HepG2 (cell line): ENCODE results near the gene ACSS3. TPM values are rescaled to one million over a fixed set of nuclear protein-coding genes. Genes with fewer than 3 reads are reported as not detected.

Source experiments
- CENPT ChIP-seq: sonication (generic); formaldehyde crosslinking; IDR thresholded peaks from 2 replicates; pipeline ENCODE4 v1.8.0; 2022; ENCODE audit warnings: low read depth, mild to moderate bottlenecking, moderate library complexity, missing genetic modification reagents
- GLI4 ChIP-seq: sonication (generic); formaldehyde crosslinking; IDR thresholded peaks from 2 replicates; pipeline ENCODE4 v1.5.1; 2020; ENCODE audit warnings: missing genetic modification reagents, mild to moderate bottlenecking, moderate library complexity, borderline replicate concordance
- HNRNPL ChIP-seq: fragments of 200-400 bp; formaldehyde crosslinking; IDR thresholded peaks from 2 replicates; pipeline ENCODE4 v1.6.1; 2017; ENCODE audit warnings: mild to moderate bottlenecking, low read depth, low read length
- JUNB ChIP-seq: sonication (generic); formaldehyde crosslinking; IDR thresholded peaks from 2 replicates; pipeline ENCODE4 v1.8.0; 2022; ENCODE audit warnings: missing genetic modification reagents, mild to moderate bottlenecking, borderline replicate concordance
- MAFG ChIP-seq: sonication (generic); formaldehyde crosslinking; IDR thresholded peaks from 2 replicates; pipeline ENCODE4 v1.5.1; 2020; ENCODE audit warnings: mild to moderate bottlenecking, missing genetic modification reagents
- SALL2 ChIP-seq: sonication (generic); formaldehyde crosslinking; IDR thresholded peaks from 2 replicates; pipeline ENCODE4 v1.8.1; 2023; ENCODE audit warnings: mild to moderate bottlenecking, missing genetic modification reagents, inconsistent platforms
- SETDB1 ChIP-seq: sonication (generic); formaldehyde crosslinking; IDR thresholded peaks from 2 replicates; pipeline ENCODE4 v1.5.1; 2020; ENCODE audit warnings: missing genetic modification reagents, mild to moderate bottlenecking, borderline replicate concordance
- SP140L ChIP-seq: sonication (generic); formaldehyde crosslinking; IDR thresholded peaks from 2 replicates; pipeline ENCODE4 v1.4.0; 2020; ENCODE audit warnings: missing genetic modification reagents, borderline replicate concordance
- TP53 ChIP-seq: sonication (generic); formaldehyde crosslinking; conservative IDR thresholded peaks from 2 replicates; pipeline ENCODE4 v1.4.0; 2020; ENCODE audit warnings: missing genetic modification reagents
- XBP1 ChIP-seq: sonication (generic); formaldehyde crosslinking; IDR thresholded peaks from 2 replicates; pipeline ENCODE4 v1.5.0; 2020; ENCODE audit warnings: missing genetic modification reagents
- YEATS4 ChIP-seq: sonication (generic); formaldehyde crosslinking; IDR thresholded peaks from 2 replicates; pipeline ENCODE4 v1.4.0; 2020; ENCODE audit warnings: missing genetic modification reagents, borderline replicate concordance
- ZNF34 ChIP-seq: sonication (generic); formaldehyde crosslinking; IDR thresholded peaks from 2 replicates; pipeline ENCODE4 v1.4.0; 2020; ENCODE audit warnings: mild to moderate bottlenecking, missing genetic modification reagents, borderline replicate concordance
- ZNF7 ChIP-seq: IDR thresholded peaks from 2 replicates; pipeline ENCODE4 v1.6.1; 2016; ENCODE audit warnings: missing biosample characterization, missing genetic modification reagents
- ZNF816 ChIP-seq: sonication (generic); formaldehyde crosslinking; IDR thresholded peaks from 2 replicates; pipeline ENCODE4 v1.8.0; 2022; ENCODE audit warnings: missing genetic modification reagents, mild to moderate bottlenecking, borderline replicate concordance
- polyA plus RNA-seq, 8 experiments: library from polyadenylated mRNA; depleted of rRNA in 3 of 8; stranded (reverse) in 7 of 8; unstranded in 1 of 8; fragments of >200 nt; fragmentation: Illumina TruSeq in 4 of 8; extraction: Trizol in 4 of 8; gene quantifications; 2 replicates each; pipeline versions ENCODE4 v1.2.1 to v1.2.3, GENCODE V29; 2011 to 2016; ENCODE audit warnings: low read depth in 4 of 8, missing spikeins in 1 of 8, mixed read lengths in 1 of 8; ENCODE audit not compliant: insufficient read depth in 1 of 8
- total RNA-seq, 5 experiments: library from RNA; depleted of rRNA; stranded (reverse); fragments of >200 nt; fragmentation: Illumina TruSeq; extraction: Trizol; gene quantifications; 2 replicates each; pipeline ENCODE4 v1.2.3, GENCODE V29; 2016; ENCODE audit warnings: low read depth in 1 of 5
- TF ChIP-seq, protein P1 (sequence below): IDR thresholded peaks from 2 replicates; pipeline ENCODE4 v1.6.1; 2012; ENCODE audit warnings: inconsistent platforms
- TF ChIP-seq, protein P2 (sequence below): sonication (generic); formaldehyde crosslinking; IDR thresholded peaks from 2 replicates; pipeline ENCODE4; 2020; ENCODE audit warnings: missing genetic modification reagents, mild to moderate bottlenecking, borderline replicate concordance
- TF ChIP-seq, protein P3 (sequence below): sonication (generic); formaldehyde crosslinking; IDR thresholded peaks from 2 replicates; pipeline ENCODE4 v1.4.0; 2020; ENCODE audit warnings: missing genetic modification reagents, mild to moderate bottlenecking, borderline replicate concordance
- TF ChIP-seq, protein P4 (sequence below): sonication (generic); formaldehyde crosslinking; IDR thresholded peaks from 2 replicates; pipeline ENCODE4 v1.5.0; 2020; ENCODE audit warnings: missing genetic modification reagents
- TF ChIP-seq, protein P5 (sequence below): sonication (generic); formaldehyde crosslinking; IDR thresholded peaks from 2 replicates; pipeline ENCODE4 v1.4.0; 2020; ENCODE audit warnings: mild to moderate bottlenecking, low read depth, missing genetic modification reagents

Gene ACSS3
- total and polyA plus RNA-seq, 2 of the 13 experiments (the other 11 are each of a cell fraction or from before 2014, with no cell fraction given), result 79.5 to 86.3 TPM

DNA sequence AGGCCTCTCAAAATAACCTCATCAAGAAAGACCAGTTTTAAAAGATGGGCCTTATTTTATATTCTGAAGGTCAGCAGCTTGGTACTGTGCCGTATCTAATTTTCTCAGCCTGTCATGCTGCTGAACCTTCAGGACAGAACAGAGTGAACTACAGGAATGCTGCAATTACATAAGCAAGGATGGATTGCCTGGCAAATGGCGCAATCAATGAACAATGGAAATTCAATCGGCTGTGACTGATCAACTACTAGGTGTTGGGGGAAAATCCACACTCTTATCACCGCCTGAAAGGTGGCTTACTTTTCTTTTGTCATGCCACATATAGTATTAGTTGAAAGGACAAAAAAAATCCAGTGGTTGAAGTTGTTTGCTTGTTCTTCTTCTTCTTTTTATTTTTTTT lies 8.5 kb downstream of the ACSS3 start (continued):
- TF ChIP-seq MAFG (CRISPR knock-in tag) (no peak), YEATS4 (no peak; the same call in 1 of the 2 replicates), CENPT (CRISPR knock-in tag) (no peak), ZNF7 (no peak), SP140L (peak; percentile 78; the same call in 1 of the 2 replicates), JUNB (no peak), SETDB1 (CRISPR knock-in tag) (no peak), XBP1 (CRISPR knock-in tag) (no peak), HNRNPL (no peak), SALL2 (no peak), ZNF816 (no peak), TP53 (CRISPR knock-in tag) (no peak), GLI4 (CRISPR knock-in tag) (no peak), ZNF34 (no peak)
- TF ChIP-seq, protein P1, sequence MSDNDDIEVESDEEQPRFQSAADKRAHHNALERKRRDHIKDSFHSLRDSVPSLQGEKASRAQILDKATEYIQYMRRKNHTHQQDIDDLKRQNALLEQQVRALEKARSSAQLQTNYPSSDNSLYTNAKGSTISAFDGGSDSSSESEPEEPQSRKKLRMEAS, result peak; percentile 43; the same call in 1 of the 2 replicates
- TF ChIP-seq, protein P2, sequence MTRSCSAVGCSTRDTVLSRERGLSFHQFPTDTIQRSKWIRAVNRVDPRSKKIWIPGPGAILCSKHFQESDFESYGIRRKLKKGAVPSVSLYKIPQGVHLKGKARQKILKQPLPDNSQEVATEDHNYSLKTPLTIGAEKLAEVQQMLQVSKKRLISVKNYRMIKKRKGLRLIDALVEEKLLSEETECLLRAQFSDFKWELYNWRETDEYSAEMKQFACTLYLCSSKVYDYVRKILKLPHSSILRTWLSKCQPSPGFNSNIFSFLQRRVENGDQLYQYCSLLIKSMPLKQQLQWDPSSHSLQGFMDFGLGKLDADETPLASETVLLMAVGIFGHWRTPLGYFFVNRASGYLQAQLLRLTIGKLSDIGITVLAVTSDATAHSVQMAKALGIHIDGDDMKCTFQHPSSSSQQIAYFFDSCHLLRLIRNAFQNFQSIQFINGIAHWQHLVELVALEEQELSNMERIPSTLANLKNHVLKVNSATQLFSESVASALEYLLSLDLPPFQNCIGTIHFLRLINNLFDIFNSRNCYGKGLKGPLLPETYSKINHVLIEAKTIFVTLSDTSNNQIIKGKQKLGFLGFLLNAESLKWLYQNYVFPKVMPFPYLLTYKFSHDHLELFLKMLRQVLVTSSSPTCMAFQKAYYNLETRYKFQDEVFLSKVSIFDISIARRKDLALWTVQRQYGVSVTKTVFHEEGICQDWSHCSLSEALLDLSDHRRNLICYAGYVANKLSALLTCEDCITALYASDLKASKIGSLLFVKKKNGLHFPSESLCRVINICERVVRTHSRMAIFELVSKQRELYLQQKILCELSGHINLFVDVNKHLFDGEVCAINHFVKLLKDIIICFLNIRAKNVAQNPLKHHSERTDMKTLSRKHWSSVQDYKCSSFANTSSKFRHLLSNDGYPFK (CRISPR knock-in tag), result no peak
- TF ChIP-seq, protein P3, sequence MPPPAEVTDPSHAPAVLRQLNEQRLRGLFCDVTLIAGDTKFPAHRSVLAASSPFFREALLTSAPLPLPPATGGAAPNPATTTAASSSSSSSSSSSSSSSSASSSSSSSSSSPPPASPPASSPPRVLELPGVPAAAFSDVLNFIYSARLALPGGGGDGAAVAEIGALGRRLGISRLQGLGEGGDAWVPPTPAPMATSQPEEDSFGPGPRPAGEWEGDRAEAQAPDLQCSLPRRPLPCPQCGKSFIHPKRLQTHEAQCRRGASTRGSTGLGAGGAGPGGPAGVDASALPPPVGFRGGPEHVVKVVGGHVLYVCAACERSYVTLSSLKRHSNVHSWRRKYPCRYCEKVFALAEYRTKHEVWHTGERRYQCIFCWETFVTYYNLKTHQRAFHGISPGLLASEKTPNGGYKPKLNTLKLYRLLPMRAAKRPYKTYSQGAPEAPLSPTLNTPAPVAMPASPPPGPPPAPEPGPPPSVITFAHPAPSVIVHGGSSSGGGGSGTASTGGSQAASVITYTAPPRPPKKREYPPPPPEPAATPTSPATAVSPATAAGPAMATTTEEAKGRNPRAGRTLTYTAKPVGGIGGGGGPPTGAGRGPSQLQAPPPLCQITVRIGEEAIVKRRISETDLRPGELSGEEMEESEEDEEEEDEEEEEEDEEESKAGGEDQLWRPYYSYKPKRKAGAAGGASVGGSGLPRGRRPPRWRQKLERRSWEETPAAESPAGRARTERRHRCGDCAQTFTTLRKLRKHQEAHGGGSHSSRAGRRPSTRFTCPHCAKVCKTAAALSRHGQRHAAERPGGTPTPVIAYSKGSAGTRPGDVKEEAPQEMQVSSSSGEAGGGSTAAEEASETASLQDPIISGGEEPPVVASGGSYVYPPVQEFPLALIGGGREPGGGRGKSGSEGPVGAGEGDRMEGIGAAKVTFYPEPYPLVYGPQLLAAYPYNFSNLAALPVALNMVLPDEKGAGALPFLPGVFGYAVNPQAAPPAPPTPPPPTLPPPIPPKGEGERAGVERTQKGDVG (CRISPR knock-in tag), result no peak
- TF ChIP-seq, protein P4, sequence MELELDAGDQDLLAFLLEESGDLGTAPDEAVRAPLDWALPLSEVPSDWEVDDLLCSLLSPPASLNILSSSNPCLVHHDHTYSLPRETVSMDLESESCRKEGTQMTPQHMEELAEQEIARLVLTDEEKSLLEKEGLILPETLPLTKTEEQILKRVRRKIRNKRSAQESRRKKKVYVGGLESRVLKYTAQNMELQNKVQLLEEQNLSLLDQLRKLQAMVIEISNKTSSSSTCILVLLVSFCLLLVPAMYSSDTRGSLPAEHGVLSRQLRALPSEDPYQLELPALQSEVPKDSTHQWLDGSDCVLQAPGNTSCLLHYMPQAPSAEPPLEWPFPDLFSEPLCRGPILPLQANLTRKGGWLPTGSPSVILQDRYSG (CRISPR knock-in tag), result no peak
- TF ChIP-seq, protein P5, sequence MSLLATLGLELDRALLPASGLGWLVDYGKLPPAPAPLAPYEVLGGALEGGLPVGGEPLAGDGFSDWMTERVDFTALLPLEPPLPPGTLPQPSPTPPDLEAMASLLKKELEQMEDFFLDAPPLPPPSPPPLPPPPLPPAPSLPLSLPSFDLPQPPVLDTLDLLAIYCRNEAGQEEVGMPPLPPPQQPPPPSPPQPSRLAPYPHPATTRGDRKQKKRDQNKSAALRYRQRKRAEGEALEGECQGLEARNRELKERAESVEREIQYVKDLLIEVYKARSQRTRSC (CRISPR knock-in tag), result no peak
